KMS-11 (cell line): ENCODE measurements around the gene RXFP4.
A peak's percentile ranks its signal among the peaks of the same experiment; 100 is the strongest.

Experiments used
- H2AFZ ChIP-seq: fragments of 200-600 bp; sonication (generic); 2 replicates; pipeline ENCODE4 v1.6.1; 2016; ENCODE audit warnings: antibody characterized with exemption, mixed run types, low read depth
- H3K27ac ChIP-seq: fragments of 200-600 bp; sonication (generic); 2 replicates; pipeline ENCODE4 v1.6.1; 2016; ENCODE audit warnings: mild to moderate bottlenecking, mixed run types
- H3K27me3 ChIP-seq: fragments of 200-600 bp; sonication (generic); 2 replicates; pipeline ENCODE4 v1.6.1; 2017; ENCODE audit warnings: mild to moderate bottlenecking, low read depth, mixed run types, moderate library complexity; ENCODE audit not compliant: insufficient read depth
- H3K36me3 ChIP-seq: fragments of 200-600 bp; sonication (generic); 2 replicates; pipeline ENCODE4 v1.6.1; 2017; ENCODE audit warnings: mild to moderate bottlenecking, mixed run types; ENCODE audit not compliant: insufficient read depth
- H3K4me1 ChIP-seq: fragments of 200-600 bp; sonication (generic); 2 replicates; pipeline ENCODE4 v1.6.1; 2016; ENCODE audit warnings: mild to moderate bottlenecking, low read depth, mixed run types; ENCODE audit not compliant: poor library complexity, severe bottlenecking
- H3K4me2 ChIP-seq: fragments of 200-600 bp; sonication (generic); 2 replicates; pipeline ENCODE4 v1.7.0; 2016; ENCODE audit warnings: mild to moderate bottlenecking, mixed run types
- H3K4me3 ChIP-seq: fragments of 200-600 bp; sonication (generic); IDR thresholded peaks from 2 replicates; pipeline ENCODE4 v1.6.1; 2017; ENCODE audit warnings: low read depth, low read length, mixed read lengths; ENCODE audit not compliant: insufficient read depth
- H3K79me2 ChIP-seq: fragments of 200-600 bp; sonication (generic); 2 replicates; pipeline ENCODE4 v1.6.1; 2016; ENCODE audit warnings: low read depth, mixed run types; ENCODE audit not compliant: insufficient read depth
- H3K9ac ChIP-seq: fragments of 200-600 bp; sonication (generic); 2 replicates; pipeline ENCODE4 v1.6.1; 2016; ENCODE audit warnings: mild to moderate bottlenecking, mixed run types
- H4K20me1 ChIP-seq: fragments of 200-600 bp; sonication (generic); 2 replicates; pipeline ENCODE4 v1.6.1; 2016; ENCODE audit warnings: mild to moderate bottlenecking, mixed run types; ENCODE audit not compliant: insufficient read depth
- CTCF ChIP-seq: fragments of 200-600 bp; sonication (generic); conservative IDR thresholded peaks from 2 replicates; pipeline ENCODE4 v1.6.1; 2017; ENCODE audit warnings: low read depth, mild to moderate bottlenecking, antibody characterized with exemption, low read length, moderate library complexity, mixed read lengths

Gene RXFP4

DNA sequence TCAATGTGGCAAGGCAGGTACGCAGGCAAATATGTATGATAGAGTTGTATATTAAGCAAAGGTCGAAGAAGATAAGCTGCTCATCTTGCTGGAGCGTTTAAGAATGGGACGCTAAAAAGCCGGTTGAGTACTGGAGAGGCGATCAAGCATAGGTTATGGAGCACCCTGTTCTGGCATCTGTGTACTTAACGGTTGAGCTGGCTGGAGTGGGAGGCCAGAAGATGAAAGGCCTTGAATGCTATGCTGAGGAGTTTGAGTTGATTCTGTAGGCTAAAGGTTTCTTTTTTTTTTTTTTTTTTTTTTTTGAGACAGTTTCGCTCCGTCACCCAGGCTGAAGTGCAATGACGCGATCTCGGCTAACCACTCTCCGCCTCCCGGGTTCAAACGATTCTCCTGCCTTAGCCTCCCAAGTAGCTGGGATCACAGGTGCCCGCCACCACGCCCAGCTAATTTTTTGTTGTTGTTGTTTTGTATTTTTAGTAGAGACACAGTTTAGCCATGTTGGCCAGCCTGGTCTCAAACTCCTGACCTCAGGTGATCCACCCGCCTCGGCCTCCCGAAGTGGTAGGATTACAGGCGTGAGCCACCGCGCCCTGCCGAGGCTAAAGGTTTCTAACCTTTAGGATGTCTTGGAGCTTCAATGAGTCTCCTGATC is 6.4 kb upstream of the RXFP4 start:
- Histone ChIP-seq H3K4me3 (peak overlapping the region; percentile 100), H3K4me1 (peaks cover 67% of the 10 kb centered on the region), H3K27me3 (no peaks in the 10 kb centered on the region)

DNA sequence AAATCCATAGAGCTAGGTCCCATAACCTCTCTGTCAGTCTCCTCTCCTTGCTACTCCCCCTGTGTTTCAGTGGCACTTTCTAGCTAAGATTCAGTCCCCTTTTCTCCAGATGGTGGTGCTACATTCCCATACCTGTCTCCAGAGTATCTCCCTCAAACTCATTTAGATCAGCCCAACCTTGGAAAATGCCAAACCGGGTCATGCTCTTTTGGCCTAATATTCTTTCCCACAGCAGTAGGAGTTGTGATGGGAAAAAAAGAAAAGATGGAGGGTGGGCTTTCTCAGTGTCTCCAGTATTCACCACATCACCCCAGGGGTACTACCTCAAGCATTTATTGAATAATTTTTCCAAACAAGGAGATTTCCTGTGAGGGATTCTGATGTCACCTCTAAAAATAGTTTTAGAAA is 3.2 kb upstream of the RXFP4 start:
- Histone ChIP-seq H3K27me3 (no peaks in the 10 kb centered on the region), H2AFZ (no peak overlapping the region), H3K4me1 (peaks cover 67% of the 10 kb centered on the region), H4K20me1 (no peaks in the 10 kb centered on the region), H3K4me2 (0 out of 2 replicates have a peak overlapping the region, but pooled peaks have one; percentile 3), H3K4me3 (no peak overlapping the region), H3K9ac (no peak overlapping the region), H3K36me3 (no peaks in the 10 kb centered on the region; the same call in 1 of the 2 replicates), H3K27ac (no peak overlapping the region), H3K79me2 (peaks cover 16% of the 10 kb centered on the region)
- TF ChIP-seq CTCF: peak; percentile 96

More for the DNA sequence above, 6.4 kb upstream of the RXFP4 start:
- H3K79me2 ChIP-seq: peaks cover 48% of the 10 kb centered on the region
- H3K4me2 ChIP-seq: peak overlapping the region; percentile 44
- peak overlapping the region; percentile 72 for H2AFZ ChIP-seq
- peak overlapping the region; percentile 77; the same call in 1 of the 2 replicates for H3K9ac ChIP-seq
- H4K20me1 ChIP-seq: peaks cover 25% of the 10 kb centered on the region
- TF ChIP-seq CTCF: no peak
- H3K36me3 ChIP-seq: peaks cover 26% of the 10 kb centered on the region; the same call in 1 of the 2 replicates
- H3K27ac ChIP-seq: peak overlapping the region; percentile 55

DNA sequence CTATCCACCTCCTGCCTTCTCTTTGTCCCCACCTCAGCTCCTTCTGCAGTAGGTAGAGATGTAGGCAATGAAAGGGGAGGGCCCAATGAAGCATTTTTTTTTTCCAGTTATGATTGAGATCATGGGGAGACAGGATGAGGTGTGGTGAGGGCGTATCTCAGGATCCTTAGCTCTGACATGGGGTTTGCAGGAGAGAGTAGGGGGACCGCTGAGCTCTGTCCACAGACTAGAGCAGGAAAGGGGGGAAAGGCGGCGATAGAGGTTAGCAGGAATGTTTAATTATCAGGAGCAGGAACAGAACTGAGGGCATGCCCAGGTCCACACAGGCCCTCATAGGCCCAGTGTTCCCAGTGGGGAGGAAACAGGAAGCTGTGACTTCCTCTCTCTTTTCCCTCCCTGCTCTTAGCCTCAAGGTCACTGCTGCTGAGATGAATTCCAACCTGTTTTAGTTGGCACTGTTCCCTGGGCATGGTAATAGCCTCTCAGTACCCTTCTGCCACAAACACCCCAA is 901 bp upstream of the RXFP4 start:
- H3K4me1 ChIP-seq: peaks cover 81% of the 10 kb centered on the region
- peak overlapping the region; percentile 9 for H3K4me3 ChIP-seq
- H4K20me1 ChIP-seq: no peaks in the 10 kb centered on the region
- peak overlapping the region; percentile 44 for H3K27ac ChIP-seq
- peaks cover 3% of the 10 kb centered on the region; the same call in 1 of the 2 replicates for H3K79me2 ChIP-seq
- H3K9ac ChIP-seq: peak overlapping the region; percentile 0; the same call in 1 of the 2 replicates
- H3K4me2 ChIP-seq: peak overlapping the region; percentile 83
- no peak overlapping the region for H2AFZ ChIP-seq
- H3K36me3 ChIP-seq: no peaks in the 10 kb centered on the region
- H3K27me3 ChIP-seq: no peaks in the 10 kb centered on the region
- no peak for TF ChIP-seq CTCF

DNA sequence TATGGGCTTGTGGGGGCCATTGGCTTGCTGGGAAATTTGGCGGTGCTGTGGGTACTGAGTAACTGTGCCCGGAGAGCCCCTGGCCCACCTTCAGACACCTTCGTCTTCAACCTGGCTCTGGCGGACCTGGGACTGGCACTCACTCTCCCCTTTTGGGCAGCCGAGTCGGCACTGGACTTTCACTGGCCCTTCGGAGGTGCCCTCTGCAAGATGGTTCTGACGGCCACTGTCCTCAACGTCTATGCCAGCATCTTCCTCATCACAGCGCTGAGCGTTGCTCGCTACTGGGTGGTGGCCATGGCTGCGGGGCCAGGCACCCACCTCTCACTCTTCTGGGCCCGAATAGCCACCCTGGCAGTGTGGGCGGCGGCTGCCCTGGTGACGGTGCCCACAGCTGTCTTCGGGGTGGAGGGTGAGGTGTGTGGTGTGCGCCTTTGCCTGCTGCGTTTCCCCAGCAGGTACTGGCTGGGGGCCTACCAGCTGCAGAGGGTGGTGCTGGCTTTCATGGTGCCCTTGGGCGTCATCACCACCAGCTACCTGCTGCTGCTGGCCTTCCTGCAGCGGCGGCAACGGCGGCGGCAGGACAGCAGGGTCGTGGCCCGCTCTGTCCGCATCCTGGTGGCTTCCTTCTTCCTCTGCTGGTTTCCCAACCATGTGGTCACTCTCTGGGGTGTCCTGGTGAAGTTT is 550 bp downstream of the RXFP4 start:
- H4K20me1 ChIP-seq: no peaks in the 10 kb centered on the region
- TF ChIP-seq CTCF: no peak
- peak overlapping the region; percentile 83 for H3K4me2 ChIP-seq
- H3K9ac ChIP-seq: no peak overlapping the region
- peaks cover 5% of the 10 kb centered on the region; the same call in 1 of the 2 replicates for H3K79me2 ChIP-seq
- peak overlapping the region; percentile 5 for H3K4me3 ChIP-seq
- H2AFZ ChIP-seq: no peak overlapping the region
- no peaks in the 10 kb centered on the region for H3K27me3 ChIP-seq
- H3K27ac ChIP-seq: peak overlapping the region; percentile 44
- peaks cover 96% of the 10 kb centered on the region for H3K4me1 ChIP-seq
- H3K36me3 ChIP-seq: no peaks in the 10 kb centered on the region
